ENCODE data around the gene STAG1. TPM values are rescaled to one million over a fixed set of nuclear protein-coding genes. Genes with fewer than 3 reads are reported as not detected.

STAG1 gene
- polyA plus RNA-seq, 2 of the 4 experiments (the other 2 are of a cell fraction) = 12.8 to 19.2 TPM

DNA sequence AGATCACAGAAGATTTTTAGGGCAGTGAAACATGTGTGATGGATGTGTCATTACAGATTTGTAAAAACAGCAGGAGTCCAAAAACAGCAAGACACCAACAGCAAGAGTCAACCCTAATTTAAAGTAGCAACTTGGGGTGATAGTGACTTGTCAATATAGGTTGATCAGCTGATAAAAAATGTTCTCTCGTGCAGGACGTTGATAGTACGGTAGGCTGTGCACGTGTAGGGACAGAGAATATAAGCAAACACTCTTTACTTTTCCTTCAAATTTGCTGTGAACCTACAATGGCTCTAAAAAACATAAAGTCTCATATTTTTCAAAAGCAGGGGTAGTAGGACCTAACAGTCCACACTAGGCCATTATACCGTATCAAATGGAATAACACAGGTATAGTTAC lies 120.8 kb downstream of the STAG1 start:
- H3K4me1 ChIP-seq = peaks cover 39% of the 10 kb centered on the region
- H3K9me3 ChIP-seq = no peaks in the 10 kb centered on the region
- ATAC-seq = no peak
- no peak for FAIRE-seq
- ChIA-PET CTCF (no interaction called here), POLR2A (no interaction called here)
- no peak overlapping the region for H3K4me3 ChIP-seq
- 89% methylated on average over 5 of the region's 5 CpGs for WGBS (ENCODE audit: missing lambda C conversion rate)
- no peak overlapping the region for H3K4me2 ChIP-seq
- DNase-seq (ENCODE audit: low read depth in 1 of 2, low spot score in 1 of 2) = no peak
- no peak overlapping the region for H3K27ac ChIP-seq
- no peak for TF ChIP-seq USF2 (IDR thresholded peaks at IDR 0.05)
- TF ChIP-seq CBX2 (IDR thresholded peaks at IDR 0.05; ENCODE audit: borderline replicate concordance, low read depth) = no peak
- TF ChIP-seq HOXB5 (CRISPR knock-in tag; IDR thresholded peaks at IDR 0.05) = no peak
- no peak for TF ChIP-seq NR3C1 (IDR thresholded peaks at IDR 0.05)
- TF ChIP-seq MYC (IDR thresholded peaks at IDR 0.05; ENCODE audit: borderline replicate concordance, low read length) = no peak
- no peak for TF ChIP-seq EHMT2 (IDR thresholded peaks at IDR 0.05; ENCODE audit: low read depth)
- TF ChIP-seq FOSB (CRISPR knock-in tag; IDR thresholded peaks at IDR 0.05) = no peak
- TF ChIP-seq CHD2 (IDR thresholded peaks at IDR 0.05; ENCODE audit: low read length, partially characterized antibody) = no peak
- TF ChIP-seq, protein P1, sequence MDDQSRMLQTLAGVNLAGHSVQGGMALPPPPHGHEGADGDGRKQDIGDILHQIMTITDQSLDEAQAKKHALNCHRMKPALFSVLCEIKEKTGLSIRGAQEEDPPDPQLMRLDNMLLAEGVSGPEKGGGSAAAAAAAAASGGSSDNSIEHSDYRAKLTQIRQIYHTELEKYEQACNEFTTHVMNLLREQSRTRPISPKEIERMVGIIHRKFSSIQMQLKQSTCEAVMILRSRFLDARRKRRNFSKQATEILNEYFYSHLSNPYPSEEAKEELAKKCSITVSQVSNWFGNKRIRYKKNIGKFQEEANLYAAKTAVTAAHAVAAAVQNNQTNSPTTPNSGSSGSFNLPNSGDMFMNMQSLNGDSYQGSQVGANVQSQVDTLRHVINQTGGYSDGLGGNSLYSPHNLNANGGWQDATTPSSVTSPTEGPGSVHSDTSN (IDR thresholded peaks at IDR 0.05) = no peak
- no peak for TF ChIP-seq HOXB13 (CRISPR knock-in tag; IDR thresholded peaks at IDR 0.05; ENCODE audit: low read depth)
- no peak for TF ChIP-seq RNF2 (IDR thresholded peaks at IDR 0.05; ENCODE audit: borderline replicate concordance, low read depth)
- no peak for TF ChIP-seq ZFP36 (IDR thresholded peaks at IDR 0.05; ENCODE audit: borderline replicate concordance, partially characterized antibody)
- TF ChIP-seq GATA3 (IDR thresholded peaks at IDR 0.05; ENCODE audit: borderline replicate concordance) = no peak
- no peak for TF ChIP-seq CHD4 (IDR thresholded peaks at IDR 0.05; ENCODE audit: borderline replicate concordance)

GRCh38 chr3:136630915-136631314 lies 121.3 kb downstream of the STAG1 start:
- no peak for TF ChIP-seq RFX5 (IDR thresholded peaks at IDR 0.05)
- TF ChIP-seq RARB (CRISPR knock-in tag; IDR thresholded peaks at IDR 0.05) = no peak
- CTCF ChIA-PET = no interaction called here

DNA sequence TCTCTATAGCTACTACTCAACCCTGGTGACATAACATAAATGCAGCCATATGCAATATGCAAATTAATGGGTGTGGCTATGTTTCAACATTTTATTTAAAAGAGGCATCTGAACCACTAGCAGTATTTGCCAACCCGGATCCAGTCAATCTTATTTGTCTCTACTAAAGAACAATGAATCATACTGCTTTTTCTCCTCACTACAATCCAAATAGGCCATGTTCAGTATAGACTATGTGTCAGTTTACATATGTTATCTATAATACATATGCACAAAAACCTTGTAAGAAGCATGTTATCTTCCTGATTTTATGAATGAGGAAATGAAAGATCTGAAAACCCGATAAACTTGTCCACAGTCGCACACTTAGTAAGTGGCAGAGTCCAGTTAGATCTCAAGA lies 125.7 kb downstream of the STAG1 start:
- ATAC-seq (no peak), FAIRE-seq (no peak), DNase-seq (ENCODE audit: low read depth in 1 of 2, low spot score in 1 of 2) (no peak)
- no peak overlapping the region for H3K4me3 ChIP-seq
- TF ChIP-seq POLR2AphosphoS2 (conservative IDR thresholded peaks at IDR 0.05; ENCODE audit: low read length) (no peak), HOXB5 (CRISPR knock-in tag; IDR thresholded peaks at IDR 0.05) (no peak), POLR2A (IDR thresholded peaks at IDR 0.05; ENCODE audit: low read length) (no peak), FOSL2 (IDR thresholded peaks at IDR 0.05) (no peak), FOSL2 (CRISPR knock-in tag; IDR thresholded peaks at IDR 0.05) (no peak), BCL3 (IDR thresholded peaks at IDR 0.05) (no peak), ELK1 (IDR thresholded peaks at IDR 0.05; ENCODE audit: low read depth, low read length) (no peak), FOSB (CRISPR knock-in tag; IDR thresholded peaks at IDR 0.05) (no peak), RFX5 (IDR thresholded peaks at IDR 0.05) (no peak), EHF (CRISPR knock-in tag; IDR thresholded peaks at IDR 0.05) (no peak)
- ChIA-PET POLR2A (no interaction called here), CTCF (no interaction called here)
- no peak overlapping the region for H3K27ac ChIP-seq
- no peaks in the 10 kb centered on the region for H3K9me3 ChIP-seq
- H3K4me2 ChIP-seq = no peak overlapping the region
- peaks cover 41% of the 10 kb centered on the region for H3K4me1 ChIP-seq
- 80% methylated on average over 3 of the region's 3 CpGs for WGBS (ENCODE audit: missing lambda C conversion rate)

More at GRCh38 chr3:136630915-136631314, 121.3 kb downstream of the STAG1 start:
- no peak overlapping the region for H3K4me3 ChIP-seq
- H3K27ac ChIP-seq = no peak overlapping the region
- POLR2A ChIA-PET = no interaction called here
- no peak for DNase-seq (ENCODE audit: low read depth in 1 of 2, low spot score in 1 of 2)
- no peak for FAIRE-seq
- peaks cover 44% of the 10 kb centered on the region for H3K4me1 ChIP-seq
- H3K4me2 ChIP-seq = no peak overlapping the region
- ATAC-seq = no peak
- no peaks in the 10 kb centered on the region for H3K9me3 ChIP-seq
- 94% methylated on average over 1 of the region's 1 CpG for WGBS (ENCODE audit: missing lambda C conversion rate)
